ENCODE data around the gene SSR1.
"Not testable (repeated sequence)": the region's sequence is repeated elsewhere in the genome, so short reads cannot be mapped to it uniquely, and the experiment has no call there.

SSR1 gene

DNA sequence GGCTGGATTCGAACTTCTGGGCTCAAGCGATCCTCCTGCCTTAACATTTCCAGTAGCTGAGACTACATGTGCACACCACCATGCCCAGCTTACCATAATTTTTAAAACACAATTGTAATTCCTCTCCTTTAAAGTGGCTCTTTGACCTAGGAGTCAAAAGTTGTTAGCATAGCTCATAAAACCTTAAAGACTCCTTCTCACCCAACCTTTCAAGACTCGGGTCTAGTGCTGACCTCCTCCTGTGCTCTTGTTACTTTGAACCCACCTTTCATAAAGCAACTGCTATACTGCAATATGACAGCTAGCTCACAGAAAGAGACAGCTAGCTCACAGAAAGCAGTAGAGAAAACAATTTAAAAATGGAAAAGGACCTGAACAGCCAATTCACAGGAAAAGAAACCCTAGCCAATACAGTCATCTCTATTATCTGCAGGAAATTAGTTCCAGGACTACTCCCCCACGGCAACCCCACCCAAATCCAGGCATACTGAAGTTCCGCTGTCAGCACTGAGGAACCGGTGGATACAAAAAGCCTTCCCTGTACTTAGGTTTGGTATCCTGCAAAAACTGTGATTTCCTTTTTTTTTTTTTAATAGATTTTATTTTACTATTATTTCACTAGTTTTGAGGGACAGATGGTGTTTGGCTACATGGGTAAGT, 20.3 kb downstream of the SSR1 start:
- H3K4me3 ChIP-seq (ENCODE audit: control insufficient read depth, low read depth, low read length), result no peak overlapping the region
- TF ChIP-seq, protein P1, sequence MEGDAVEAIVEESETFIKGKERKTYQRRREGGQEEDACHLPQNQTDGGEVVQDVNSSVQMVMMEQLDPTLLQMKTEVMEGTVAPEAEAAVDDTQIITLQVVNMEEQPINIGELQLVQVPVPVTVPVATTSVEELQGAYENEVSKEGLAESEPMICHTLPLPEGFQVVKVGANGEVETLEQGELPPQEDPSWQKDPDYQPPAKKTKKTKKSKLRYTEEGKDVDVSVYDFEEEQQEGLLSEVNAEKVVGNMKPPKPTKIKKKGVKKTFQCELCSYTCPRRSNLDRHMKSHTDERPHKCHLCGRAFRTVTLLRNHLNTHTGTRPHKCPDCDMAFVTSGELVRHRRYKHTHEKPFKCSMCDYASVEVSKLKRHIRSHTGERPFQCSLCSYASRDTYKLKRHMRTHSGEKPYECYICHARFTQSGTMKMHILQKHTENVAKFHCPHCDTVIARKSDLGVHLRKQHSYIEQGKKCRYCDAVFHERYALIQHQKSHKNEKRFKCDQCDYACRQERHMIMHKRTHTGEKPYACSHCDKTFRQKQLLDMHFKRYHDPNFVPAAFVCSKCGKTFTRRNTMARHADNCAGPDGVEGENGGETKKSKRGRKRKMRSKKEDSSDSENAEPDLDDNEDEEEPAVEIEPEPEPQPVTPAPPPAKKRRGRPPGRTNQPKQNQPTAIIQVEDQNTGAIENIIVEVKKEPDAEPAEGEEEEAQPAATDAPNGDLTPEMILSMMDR (conservative IDR thresholded peaks at IDR 0.05; ENCODE audit: control insufficient read depth, insufficient read depth, low read depth, low read length), result no peak
- DNase-seq (ENCODE audit: low read depth), result peak; percentile 25

DNA sequence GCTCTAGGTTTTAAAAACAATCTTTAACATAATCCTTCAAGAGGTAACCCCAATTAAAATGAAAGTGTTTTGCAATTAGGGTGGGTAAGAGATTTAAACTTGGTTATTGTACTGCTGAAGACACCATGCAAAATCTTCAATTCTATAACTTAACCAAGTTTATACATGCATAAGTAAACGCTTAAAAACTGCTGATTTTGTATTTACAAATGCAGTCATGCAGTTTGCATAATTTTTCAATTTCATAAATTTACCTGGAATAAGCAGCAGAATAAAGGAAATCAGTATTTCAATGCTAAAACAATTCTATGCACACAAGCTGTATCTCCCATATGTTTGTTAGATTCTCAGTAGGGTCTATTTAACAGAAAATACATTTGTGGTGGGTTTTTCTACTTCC, 22.9 kb downstream of the SSR1 start:
- DNase-seq (ENCODE audit: low read depth), result no peak
- no peak overlapping the region for H3K4me3 ChIP-seq (ENCODE audit: control insufficient read depth, low read depth, low read length)
- TF ChIP-seq, protein P1 (conservative IDR thresholded peaks at IDR 0.05; ENCODE audit: control insufficient read depth, insufficient read depth, low read depth, low read length), result no peak

DNA sequence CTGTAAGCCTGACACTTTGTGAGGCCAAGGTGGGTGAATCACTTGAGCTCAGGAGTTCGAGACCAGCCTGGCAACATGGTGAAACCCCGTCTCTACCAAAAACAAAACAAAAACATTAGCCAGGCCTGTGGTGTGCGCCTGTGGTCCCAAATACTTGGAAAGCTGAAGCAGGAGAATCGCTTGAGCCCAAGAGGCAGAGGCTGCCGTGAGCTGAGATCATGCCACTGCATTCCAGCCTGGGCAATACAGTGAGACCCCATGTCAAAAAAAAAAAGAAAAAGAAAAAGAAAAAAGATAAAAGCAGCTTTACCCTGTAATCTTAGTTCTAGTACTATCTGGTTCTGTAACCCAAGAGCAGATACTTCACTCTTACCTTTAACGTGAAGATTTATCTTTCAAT, 27.6 kb downstream of the SSR1 start:
- no peak for DNase-seq (ENCODE audit: low read depth)
- no peak overlapping the region for H3K4me3 ChIP-seq (ENCODE audit: control insufficient read depth, low read depth, low read length)
- TF ChIP-seq, protein P1 (conservative IDR thresholded peaks at IDR 0.05; ENCODE audit: control insufficient read depth, insufficient read depth, low read depth, low read length), result no peak

GRCh38 chr6:7283676-7284075, 29.3 kb downstream of the SSR1 start:
- no peak for DNase-seq (ENCODE audit: low read depth)
- H3K4me3 ChIP-seq (ENCODE audit: control insufficient read depth, low read depth, low read length), result no peak overlapping the region

GRCh38 chr6:7282097-7282906, 30.7 kb downstream of the SSR1 start:
- no peak overlapping the region for H3K4me3 ChIP-seq (ENCODE audit: control insufficient read depth, low read depth, low read length)
- TF ChIP-seq, protein P1 (conservative IDR thresholded peaks at IDR 0.05; ENCODE audit: control insufficient read depth, insufficient read depth, low read depth, low read length), result no peak
- DNase-seq (ENCODE audit: low read depth), result no peak

More at GRCh38 chr6:7283676-7284075, 29.3 kb downstream of the SSR1 start:
- TF ChIP-seq, protein P1 (conservative IDR thresholded peaks at IDR 0.05; ENCODE audit: control insufficient read depth, insufficient read depth, low read depth, low read length), result no peak

DNA sequence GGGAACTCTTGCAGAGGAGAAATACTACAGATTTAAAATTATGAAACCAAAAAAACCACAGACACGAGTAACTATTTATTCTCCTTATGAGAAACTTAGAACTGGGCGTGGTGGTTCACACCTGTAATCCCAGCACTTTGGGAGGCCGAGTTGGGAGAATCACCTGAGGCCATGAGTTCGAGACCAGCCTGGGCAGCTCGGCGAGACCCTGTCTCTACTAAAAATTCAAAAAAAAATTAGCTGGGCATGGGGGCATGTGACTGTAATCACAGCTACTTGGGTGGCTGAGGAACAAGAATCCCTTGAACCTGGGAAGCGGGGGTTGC, 36.8 kb downstream of the SSR1 start:
- TF ChIP-seq, protein P1 (conservative IDR thresholded peaks at IDR 0.05; ENCODE audit: control insufficient read depth, insufficient read depth, low read depth, low read length), result no peak
- no peak overlapping the region for H3K4me3 ChIP-seq (ENCODE audit: control insufficient read depth, low read depth, low read length)
- DNase-seq (ENCODE audit: low read depth), result no peak

DNA sequence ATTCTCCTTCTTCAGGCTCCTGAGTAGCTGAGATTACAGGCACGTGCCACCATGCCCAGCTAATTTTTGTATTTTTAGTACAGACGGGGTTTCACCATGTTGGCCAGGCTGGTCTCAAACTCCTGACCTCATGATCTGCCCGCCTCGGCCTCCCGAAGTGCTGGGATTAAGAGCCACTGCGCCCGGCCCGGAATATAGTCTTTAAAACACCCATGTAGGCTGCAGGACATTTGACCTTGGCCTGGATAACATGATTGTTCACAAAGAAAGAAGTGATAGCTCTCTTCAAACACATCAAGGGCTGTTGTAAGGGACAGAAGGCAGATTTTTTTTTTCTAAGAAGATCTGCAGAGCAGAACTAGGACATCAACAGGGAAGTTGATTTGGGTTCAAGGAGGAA, 38.5 kb downstream of the SSR1 start:
- DNase-seq (ENCODE audit: low read depth); H3K4me3 ChIP-seq (ENCODE audit: control insufficient read depth, low read depth, low read length): not testable (repeated sequence)
